ENCODE measurements around the gene FAM110C. TPM values are rescaled to one million over a fixed set of nuclear protein-coding genes. Genes with fewer than 3 reads are reported as not detected.

The FAM110C gene
- total and polyA plus RNA-seq, 2 of the 8 experiments (the other 6 are each of a cell fraction or from before 2014, with no cell fraction given), result 4.8 to 13.2 TPM

- POLR2A ChIA-PET (ENCODE audit: partially characterized antibody), result no interaction called here
- WGBS, 2 experiments (ENCODE audit: extremely low coverage in 1 of 2, insufficient coverage in 1 of 2, insufficient read length in 1 of 2, insufficient replicate concordance in 2 of 2, low coverage in 1 of 2, low lambda C conversion rate in 2 of 2, missing lambda C conversion rate in 1 of 2), result 100% methylated on average over 1 of the region's 1 CpG; no CpG with 5 or more reads in 1 of the 2 experiments
- no peak overlapping the region for H4K8ac ChIP-seq (ENCODE audit: extremely low read depth, insufficient read depth, low read length)
- TF ChIP-seq MAX (IDR thresholded peaks at IDR 0.05) (no peak), JUND (IDR thresholded peaks at IDR 0.05; ENCODE audit: low read length) (no peak), SP2 (IDR thresholded peaks at IDR 0.05; ENCODE audit: low read length) (no peak), CBX8 (IDR thresholded peaks at IDR 0.05; ENCODE audit: borderline replicate concordance, low read depth, low read length) (no peak), FOSL1 (IDR thresholded peaks at IDR 0.05; ENCODE audit: insufficient read depth, low read depth, low read length) (no peak), USF2 (IDR thresholded peaks at IDR 0.05; ENCODE audit: low read length) (no peak), ASH2L (IDR thresholded peaks at IDR 0.05; ENCODE audit: low read length) (no peak), CHD1 (IDR thresholded peaks at IDR 0.05; ENCODE audit: low read depth, low read length) (no peak), SAP30 (IDR thresholded peaks at IDR 0.05; ENCODE audit: insufficient read depth, insufficient replicate concordance, low read length) (no peak), POLR2A (IDR thresholded peaks at IDR 0.05; ENCODE audit: control extremely low read depth in 1 of 2, low read depth in 2 of 2, low read length in 2 of 2) (no peak)
These were observed 17.1 kb downstream of the FAM110C start for GRCh38 chr2:29253-29652.

More at GRCh38 chr2:29253-29652, 17.1 kb downstream of the FAM110C start:
- DNase-seq (ENCODE audit: low read depth in 1 of 2, low spot score in 2 of 2) (no peak), FAIRE-seq (no peak)
- Histone ChIP-seq H3K23me2 (ENCODE audit: low read depth, low read length) (no peaks in the 10 kb centered on the region), H3K27me3 (replicated peaks in 1 of 4; ENCODE audit: control insufficient read depth in 3 of 4, extremely low read depth in 1 of 4, insufficient read depth in 3 of 4, low read length in 3 of 4) (no peaks in the 10 kb centered on the region), H3K18ac (ENCODE audit: extremely low read depth, low read length) (no peak overlapping the region), H2BK20ac (ENCODE audit: low read length) (no peak overlapping the region), H2AFZ (ENCODE audit: low read length) (no peak overlapping the region), H2AK5ac (ENCODE audit: low read depth, low read length) (no peak overlapping the region), H4K91ac (replicated peaks; ENCODE audit: insufficient read length, low read length) (no peak overlapping the region), H2BK12ac (ENCODE audit: low read depth, low read length) (no peak overlapping the region), H3K9me3 (ENCODE audit: insufficient read depth in 2 of 2, low read depth in 1 of 2, low read length in 1 of 2) (no peaks in the 10 kb centered on the region), H4K5ac (ENCODE audit: insufficient read length, low read depth, low read length) (no peak overlapping the region), H2BK5ac (ENCODE audit: low read depth, low read length) (no peak overlapping the region), H3K36me3 (ENCODE audit: control insufficient read depth in 2 of 4, insufficient read depth in 4 of 4, low read length in 3 of 4) (no peaks in the 10 kb centered on the region), H3K79me2 (ENCODE audit: control insufficient read depth in 1 of 2, insufficient read depth in 2 of 2, low read length in 2 of 2) (no peaks in the 10 kb centered on the region), H3K4me3 (ENCODE audit: extremely low read depth in 1 of 4, insufficient read depth in 2 of 4, low read depth in 3 of 4, low read length in 4 of 4) (no peak overlapping the region), H3K4me1 (replicated peaks in 1 of 4; ENCODE audit: control insufficient read depth in 3 of 4, insufficient read depth in 4 of 4, low read length in 3 of 4) (no peaks in the 10 kb centered on the region), H3K79me1 (ENCODE audit: low read depth, low read length) (no peaks in the 10 kb centered on the region), H3K27ac (ENCODE audit: low read depth, low read length) (no peak overlapping the region), H3K9ac (replicated peaks in 1 of 4; ENCODE audit: extremely low read depth in 1 of 4, low read depth in 3 of 4, low read length in 3 of 4) (no peak overlapping the region), H3K4me2 (ENCODE audit: insufficient read depth in 1 of 2, low read depth in 2 of 2, low read length in 2 of 2) (no peak overlapping the region), H3K23ac (ENCODE audit: insufficient read length) (no peak overlapping the region), H3K4ac (replicated peaks; ENCODE audit: insufficient read length, low read depth, low read length) (no peak overlapping the region), H2BK15ac (ENCODE audit: low read length) (no peak overlapping the region), H4K20me1 (replicated peaks in 1 of 2; ENCODE audit: control insufficient read depth in 1 of 2, insufficient read depth in 2 of 2, low read length in 2 of 2) (no peaks in the 10 kb centered on the region), H3K56ac (replicated peaks; ENCODE audit: insufficient read length, low read depth, low read length) (no peak overlapping the region), H2BK120ac (replicated peaks; ENCODE audit: low read depth, low read length) (no peak overlapping the region), H3K14ac (ENCODE audit: insufficient read length) (no peak overlapping the region)
- CTCF ChIA-PET (ENCODE audit: partially characterized antibody), result interaction anchor here (0.7 to 1.9 kb wide), 5 partner anchors 9 to 113 kb away, joined by 3 to 9 read pairs (median 4); no protein-coding TSS in a partner anchor
